NCI-H2171 treated with DMSO at 0.1 percent for 48 hours (cell line): ENCODE results near the gene ARMC8.

Experiments
- DNase-seq: peaks from one replicate; lab custom pipeline; 2025; lab: John Stamatoyannopoulos, UW

The ARMC8 gene

GRCh38 chr3:138199851-138200250 is 12.8 kb downstream of the ARMC8 start:
- no peak for DNase-seq

DNA sequence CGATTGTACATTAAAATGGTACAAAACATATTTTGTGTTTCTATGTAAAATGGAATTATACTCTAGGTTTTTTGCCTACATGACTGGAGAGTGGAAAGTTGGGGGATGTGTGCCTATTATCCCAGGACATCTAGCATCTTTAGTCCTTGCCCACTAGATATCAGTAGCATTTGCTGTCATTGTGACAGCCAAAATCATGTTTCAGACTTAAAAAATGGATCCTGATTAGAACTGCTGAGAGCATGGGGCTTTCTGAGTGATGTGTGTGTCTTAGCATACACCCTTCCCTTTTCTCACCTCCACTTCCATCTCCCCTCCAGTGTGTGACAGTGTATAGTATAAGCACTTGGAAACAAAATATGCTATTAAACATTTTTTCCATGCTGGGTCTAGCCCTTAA is 13.3 kb downstream of the ARMC8 start:
- DNase-seq, result no peak

DNA sequence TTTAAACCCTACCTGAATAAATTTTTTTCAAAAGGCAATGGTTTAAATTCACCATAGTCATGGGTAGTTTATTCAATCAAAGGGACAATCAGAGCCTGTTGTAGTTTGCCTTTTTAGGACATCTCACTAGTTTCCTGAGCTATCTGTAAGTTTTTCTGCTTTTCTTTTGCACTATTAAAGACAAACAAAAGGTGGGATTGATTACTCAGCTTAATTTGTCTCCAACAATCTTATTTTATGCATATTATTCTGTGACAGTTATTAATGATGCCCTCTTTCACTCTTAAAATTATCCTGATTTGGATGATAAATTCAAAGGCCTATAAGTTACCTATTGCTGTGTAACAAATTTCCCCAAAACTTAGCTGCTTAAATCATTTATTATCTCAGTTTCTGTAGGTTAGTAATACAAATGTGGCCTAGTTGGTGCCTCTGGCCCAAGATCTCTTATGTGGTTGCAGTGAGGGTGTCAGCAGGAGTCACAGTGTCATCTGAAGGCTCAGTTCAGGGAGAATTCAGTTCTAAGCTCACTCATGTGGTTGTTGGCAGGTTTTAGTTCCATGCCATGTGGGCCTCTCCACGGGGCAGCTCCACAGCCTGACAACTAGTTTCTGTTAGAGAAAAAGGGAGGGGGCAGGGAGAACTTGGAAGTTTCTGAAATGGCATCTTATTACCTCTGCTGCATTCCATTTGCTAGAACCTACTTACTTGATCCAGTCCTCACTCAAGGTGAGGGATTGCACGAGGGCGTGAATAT is 16.0 kb downstream of the ARMC8 start:
- no peak for DNase-seq

DNA sequence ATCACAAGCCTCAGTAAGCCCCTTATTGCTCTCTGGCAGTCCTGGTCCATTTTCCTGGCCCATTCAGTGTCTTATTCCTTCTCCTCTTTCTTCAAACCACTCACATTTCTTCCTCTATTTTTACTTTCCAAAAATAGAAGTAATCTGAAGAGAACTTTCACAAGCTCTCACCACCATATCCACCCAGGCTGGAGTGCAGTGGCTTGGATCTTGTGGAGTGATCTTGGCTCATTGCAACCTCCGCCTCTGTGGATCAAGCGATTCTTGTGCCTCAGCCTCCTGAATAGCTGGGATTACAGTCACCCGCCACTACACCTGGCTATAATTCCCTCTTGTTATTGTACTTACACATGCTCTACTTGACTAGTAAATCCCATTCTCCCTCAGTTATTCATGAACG is 16.8 kb downstream of the ARMC8 start:
- DNase-seq, result no peak

DNA sequence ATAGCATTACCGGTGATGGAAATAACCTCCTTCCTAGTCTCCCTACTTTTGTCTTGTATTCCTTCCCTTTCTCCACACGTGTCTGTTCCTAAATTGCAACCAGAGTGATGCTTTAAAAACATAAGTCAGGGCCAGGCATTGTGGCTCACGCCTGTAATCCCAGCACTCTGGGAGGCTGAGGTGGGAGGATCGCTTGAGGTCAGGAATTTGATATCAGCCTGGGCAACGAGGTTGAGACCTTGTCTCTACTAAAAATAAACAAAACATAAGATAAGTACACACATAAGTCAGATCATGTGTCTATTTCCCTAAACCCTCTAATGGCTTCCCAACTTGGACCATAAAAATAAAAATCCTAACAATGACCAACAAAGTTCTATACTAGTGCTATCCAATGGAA is 18.4 kb downstream of the ARMC8 start:
- no peak for DNase-seq

- peak; percentile 38 for DNase-seq
These were observed 19.1 kb downstream of the ARMC8 start for GRCh38 chr3:138206196-138206595.

DNA sequence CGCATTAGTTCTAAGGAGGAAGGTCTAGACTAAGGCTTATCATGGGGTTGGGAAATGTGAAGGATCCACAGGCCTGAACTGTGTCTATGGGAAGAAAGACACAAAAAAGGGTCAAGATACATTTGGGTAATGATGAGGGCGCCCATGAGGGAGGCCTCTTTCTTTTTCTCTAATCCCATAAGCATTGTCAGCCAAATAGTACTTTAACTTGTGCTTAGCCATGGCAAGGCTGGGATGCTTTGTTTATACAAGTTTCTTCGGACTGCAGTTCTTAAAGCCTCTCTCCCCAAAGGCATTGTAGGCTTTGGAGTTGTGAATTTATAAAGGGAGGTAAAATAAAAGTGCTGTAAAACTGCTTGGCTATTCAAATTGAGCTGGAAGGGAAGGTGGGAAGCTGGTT is 23.4 kb downstream of the ARMC8 start:
- no peak for DNase-seq

DNA sequence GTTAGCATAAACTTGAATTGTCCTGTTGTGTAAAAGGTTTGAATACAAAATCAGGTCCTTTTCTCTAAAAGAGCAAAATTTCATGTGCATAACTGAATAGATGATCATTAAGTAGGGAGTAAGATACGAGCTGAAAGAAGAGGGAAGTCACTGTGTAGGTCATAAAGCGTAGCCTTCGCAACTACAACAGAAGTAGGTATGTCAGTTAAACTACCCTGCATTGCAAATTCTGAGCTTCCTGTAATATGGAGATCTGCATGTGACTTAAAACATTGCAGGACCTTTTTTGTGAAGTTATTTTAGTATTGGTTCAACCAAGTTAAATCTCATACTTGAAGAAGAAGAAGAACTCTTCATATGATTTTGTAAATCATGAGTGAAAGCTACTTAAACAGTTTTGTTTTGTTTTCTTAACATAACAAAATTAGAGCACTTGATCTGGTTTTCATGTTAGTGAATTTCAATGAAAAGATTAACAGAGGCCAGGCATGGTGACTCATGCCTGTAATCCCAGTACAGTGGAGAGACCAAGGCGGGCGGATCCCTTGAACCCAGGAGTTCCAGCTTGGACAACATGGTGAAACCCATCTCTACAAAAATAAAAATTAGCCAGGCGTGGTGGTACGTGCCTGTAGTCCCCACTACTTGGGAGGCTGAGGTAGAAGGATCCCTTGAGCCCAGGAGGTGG is 26.4 kb downstream of the ARMC8 start:
- DNase-seq, result no peak

DNA sequence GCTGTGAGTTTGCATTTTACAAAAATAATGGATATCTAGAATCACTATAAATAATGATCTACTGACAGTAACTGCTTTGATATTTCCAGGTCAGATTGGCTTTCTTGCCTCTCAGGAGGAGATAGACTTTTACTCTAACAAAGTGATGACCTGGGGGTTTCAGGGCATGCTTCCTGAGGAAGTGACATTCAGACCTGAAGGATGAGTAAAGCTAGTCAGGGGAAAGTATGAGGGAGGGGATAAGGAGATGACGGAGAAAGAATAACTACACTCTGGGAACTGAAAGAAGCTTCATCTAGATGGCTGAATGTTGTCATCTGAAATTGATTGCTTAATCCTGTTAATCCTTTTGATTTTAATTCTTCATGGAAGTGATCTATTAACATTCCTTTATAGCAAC is 32.2 kb downstream of the ARMC8 start:
- DNase-seq, result no peak

- DNase-seq, result no peak
These were observed 33.1 kb downstream of the ARMC8 start for GRCh38 chr3:138220242-138220641.

GRCh38 chr3:138220788-138221187 is 33.7 kb downstream of the ARMC8 start:
- DNase-seq, result no peak

GRCh38 chr3:138222131-138222941 is 35.2 kb downstream of the ARMC8 start:
- DNase-seq, result no peak

- no peak for DNase-seq
These were observed 35.8 kb downstream of the ARMC8 start for GRCh38 chr3:138222942-138223287.

DNA sequence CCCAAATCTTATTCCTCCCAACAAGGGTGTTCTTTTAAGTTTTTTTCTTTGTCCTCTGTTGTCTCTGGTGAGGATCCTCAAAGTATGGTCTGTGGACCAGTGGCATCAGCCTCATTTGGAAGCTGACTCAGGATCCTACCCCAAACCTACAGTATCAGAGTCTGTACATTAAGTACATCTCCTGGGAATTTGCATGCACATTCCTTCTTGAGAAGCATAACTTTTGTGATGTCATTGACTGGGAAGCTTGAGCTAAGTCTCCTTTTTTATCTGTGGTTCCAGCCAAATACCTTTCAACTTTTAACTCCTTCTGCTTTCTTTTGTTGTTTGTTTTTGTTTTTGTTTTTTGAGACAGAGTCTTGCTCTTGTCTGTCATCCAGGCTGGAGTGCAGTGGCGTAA is 40.5 kb downstream of the ARMC8 start:
- DNase-seq, result no peak

DNA sequence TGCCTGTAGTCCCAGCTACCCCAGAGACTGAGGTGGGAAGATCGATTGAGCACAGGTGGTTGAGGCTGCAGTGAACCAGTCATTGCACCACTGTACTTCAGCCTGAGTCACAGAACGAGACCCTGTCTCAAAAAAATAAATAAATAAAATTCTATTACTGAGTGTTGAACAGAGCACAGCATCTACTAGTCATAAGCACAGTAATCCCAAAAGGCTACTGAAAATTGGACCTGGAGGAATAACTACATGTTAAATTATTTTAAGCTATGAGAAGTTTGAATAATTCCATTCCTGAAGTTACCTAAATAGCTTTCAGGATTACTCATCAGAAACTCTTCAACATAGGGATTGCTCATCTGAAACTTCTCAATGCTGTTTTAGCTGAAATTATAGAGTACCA is 43.4 kb downstream of the ARMC8 start:
- DNase-seq, result no peak

GRCh38 chr3:138232705-138233364 is 45.7 kb downstream of the ARMC8 start:
- DNase-seq, result no peak

GRCh38 chr3:138234401-138235179 is 47.5 kb downstream of the ARMC8 start:
- DNase-seq, result no peak

DNA sequence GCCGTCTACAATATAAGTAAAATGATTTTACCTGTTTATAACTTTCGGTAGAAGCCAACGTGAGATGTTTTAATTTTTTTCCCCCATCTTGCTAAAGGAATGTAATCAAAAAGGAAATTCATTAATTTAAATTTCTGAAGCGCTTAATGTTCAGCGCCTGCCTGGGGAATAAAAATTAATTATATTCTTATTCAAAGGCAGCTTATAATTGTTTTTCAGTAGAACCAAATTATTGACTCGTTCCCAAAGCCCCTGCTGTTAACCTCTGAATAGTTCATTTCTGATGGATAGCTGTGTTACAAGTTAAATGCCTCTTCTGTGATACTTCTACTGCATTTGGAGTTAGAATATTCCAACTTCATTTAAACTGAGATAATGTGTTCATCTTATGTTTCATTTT is 51.6 kb downstream of the ARMC8 start:
- DNase-seq, result no peak

GRCh38 chr3:138241061-138241460 is 54.0 kb downstream of the ARMC8 start:
- no peak for DNase-seq

DNA sequence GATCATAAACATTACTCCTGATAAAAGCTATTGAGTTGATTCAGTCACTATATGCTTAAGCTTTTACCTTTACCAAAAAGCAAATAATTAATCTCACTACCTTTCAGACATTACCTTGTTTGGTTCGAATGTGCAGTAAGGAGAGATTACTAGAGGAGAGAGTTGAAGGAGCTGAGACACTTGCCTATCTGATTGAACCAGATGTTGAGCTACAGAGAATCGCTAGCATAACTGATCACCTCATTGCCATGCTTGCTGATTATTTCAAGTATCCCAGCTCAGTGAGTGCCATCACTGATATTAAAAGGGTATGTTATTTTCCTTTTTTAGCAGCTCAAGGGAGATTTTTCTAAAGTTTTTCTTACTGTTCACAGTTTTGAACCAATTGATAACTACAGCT is 54.6 kb downstream of the ARMC8 start:
- no peak for DNase-seq

DNA sequence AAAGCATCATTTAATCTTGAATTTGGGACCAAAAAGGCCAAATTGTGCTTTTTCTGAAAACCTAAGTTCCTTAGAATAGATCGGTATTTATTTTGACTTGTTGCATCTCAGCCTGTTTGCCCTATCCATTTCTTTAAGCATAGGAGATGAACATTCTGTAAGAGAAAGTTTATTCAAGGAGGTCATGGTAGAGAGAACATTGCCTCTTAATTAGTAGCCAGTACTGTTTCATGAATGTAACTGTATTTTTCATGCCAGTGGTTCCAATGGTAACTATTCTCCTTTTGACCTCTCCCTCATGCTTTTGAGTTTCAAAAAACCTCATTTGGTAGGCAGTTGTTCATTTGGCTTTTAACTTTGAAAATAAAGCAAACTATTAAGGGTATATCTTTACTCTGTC is 55.4 kb downstream of the ARMC8 start:
- DNase-seq, result no peak

- DNase-seq, result no peak
These were observed 57.9 kb downstream of the ARMC8 start for GRCh38 chr3:138245026-138245425.
